GM12873 (cell line): ENCODE data around the gene DIS3L2.

Experiments used
- TF ChIP-seq, protein P1 (sequence below): IDR thresholded peaks from 2 replicates; pipeline ENCODE4 v1.5.1; 2012; ENCODE audit warnings: low read depth, mild to moderate bottlenecking, moderate library complexity, low read length, control low read depth; ENCODE audit not compliant: insufficient read depth; ENCODE audit errors: missing control alignments

DIS3L2 gene

DNA sequence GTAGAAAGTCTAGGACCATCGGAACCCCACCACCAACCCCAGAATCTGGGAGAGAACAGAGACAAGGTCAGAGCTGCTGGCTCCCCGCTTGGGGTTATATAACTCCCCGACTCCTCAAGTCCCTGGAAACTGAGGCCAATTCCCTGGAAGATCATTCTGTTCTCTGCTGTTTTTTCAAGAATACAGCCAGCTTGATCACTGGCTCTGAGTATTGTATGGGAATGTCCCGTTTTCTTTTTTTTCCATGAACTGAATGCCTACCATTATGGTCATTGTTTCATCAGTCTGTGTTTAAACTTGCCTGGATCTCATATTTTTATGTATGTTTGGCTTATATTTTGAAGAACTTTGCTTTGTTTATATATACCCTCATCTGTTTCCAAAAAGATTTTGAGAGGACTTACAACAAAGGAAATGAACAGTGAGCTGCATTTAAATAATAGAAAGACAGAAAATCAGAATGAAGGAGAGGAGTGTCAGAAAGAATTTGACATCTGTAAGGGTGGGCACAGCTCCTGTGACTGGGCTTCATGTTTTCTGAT is 327.0 kb downstream of the DIS3L2 start:
- TF ChIP-seq, protein P1, sequence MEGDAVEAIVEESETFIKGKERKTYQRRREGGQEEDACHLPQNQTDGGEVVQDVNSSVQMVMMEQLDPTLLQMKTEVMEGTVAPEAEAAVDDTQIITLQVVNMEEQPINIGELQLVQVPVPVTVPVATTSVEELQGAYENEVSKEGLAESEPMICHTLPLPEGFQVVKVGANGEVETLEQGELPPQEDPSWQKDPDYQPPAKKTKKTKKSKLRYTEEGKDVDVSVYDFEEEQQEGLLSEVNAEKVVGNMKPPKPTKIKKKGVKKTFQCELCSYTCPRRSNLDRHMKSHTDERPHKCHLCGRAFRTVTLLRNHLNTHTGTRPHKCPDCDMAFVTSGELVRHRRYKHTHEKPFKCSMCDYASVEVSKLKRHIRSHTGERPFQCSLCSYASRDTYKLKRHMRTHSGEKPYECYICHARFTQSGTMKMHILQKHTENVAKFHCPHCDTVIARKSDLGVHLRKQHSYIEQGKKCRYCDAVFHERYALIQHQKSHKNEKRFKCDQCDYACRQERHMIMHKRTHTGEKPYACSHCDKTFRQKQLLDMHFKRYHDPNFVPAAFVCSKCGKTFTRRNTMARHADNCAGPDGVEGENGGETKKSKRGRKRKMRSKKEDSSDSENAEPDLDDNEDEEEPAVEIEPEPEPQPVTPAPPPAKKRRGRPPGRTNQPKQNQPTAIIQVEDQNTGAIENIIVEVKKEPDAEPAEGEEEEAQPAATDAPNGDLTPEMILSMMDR: no peak

- TF ChIP-seq, protein P1: no peak
These were observed 329.2 kb downstream of the DIS3L2 start for GRCh38 chr2:232290668-232291067.

GRCh38 chr2:232291343-232291742 is 329.8 kb downstream of the DIS3L2 start:
- TF ChIP-seq, protein P1: no peak

DNA sequence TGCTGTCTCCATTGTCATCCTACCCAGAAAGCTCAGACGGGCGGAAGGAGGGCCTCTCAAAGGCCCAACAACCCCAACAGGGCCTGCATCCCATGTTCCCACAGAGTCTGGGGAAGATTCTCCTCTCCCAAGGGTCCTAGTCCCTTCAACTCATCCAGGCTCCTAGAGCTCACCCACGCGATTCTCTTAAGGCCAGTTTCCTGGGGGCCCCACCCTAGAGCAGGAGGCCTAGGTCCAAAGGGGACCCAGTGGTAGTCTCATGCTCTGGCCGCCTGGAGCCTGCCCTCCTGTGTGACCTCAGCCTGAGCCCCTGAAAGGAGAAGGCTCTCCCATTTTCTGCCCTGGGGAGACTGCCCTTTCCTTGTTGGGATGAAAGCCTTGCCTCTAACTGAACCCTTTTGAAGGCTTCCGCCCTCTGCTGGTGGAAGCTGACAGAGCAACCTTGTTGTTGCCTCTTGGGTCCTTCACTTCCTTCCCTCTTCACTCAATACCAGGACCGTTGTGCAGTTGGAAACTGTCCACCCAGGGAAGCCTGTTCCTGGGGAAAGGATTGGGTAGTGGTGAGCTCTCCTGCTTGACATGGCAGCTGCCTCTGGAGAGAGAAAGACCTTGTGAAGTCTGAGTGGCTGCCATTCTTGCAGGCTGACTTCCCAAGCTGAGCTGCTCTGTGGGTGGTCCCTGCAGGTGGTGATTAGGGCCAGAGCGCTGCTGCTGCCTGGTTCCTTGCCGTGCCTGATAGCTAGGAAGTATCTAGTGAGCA is 331.1 kb downstream of the DIS3L2 start:
- TF ChIP-seq, protein P1: peak; percentile 97

- TF ChIP-seq, protein P1: no peak
These were observed 331.7 kb downstream of the DIS3L2 start for GRCh38 chr2:232293191-232293590.

DNA sequence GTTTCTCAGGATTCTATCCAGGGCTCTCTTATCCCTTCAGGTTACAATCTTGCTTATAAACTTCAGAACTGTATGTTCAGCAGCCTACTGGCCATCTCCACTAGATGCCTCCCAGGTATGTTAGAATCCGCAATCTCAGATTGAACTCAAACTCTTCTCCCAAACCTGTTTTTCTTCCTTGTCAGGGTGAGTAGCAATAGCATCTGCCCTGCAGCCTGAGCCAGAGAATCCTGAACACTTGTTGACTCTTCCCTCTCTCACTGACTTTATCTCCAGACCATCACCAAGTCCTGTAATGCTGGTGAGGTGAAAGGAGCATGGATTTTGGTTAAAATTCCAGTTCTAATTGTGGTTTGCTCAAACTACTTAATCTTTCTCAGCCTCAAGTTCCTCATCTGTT is 334.5 kb downstream of the DIS3L2 start:
- TF ChIP-seq, protein P1: no peak

- TF ChIP-seq, protein P1: no peak
These were observed 335.4 kb downstream of the DIS3L2 start for GRCh38 chr2:232296776-232297525.
